SK-N-MC (cell line): ENCODE results near the gene NADK.
"Not testable (repeated sequence)": the region's sequence is repeated elsewhere in the genome, so short reads cannot be mapped to it uniquely, and the experiment has no call there.

Experiments used
- DNase-seq: peaks from one replicate; pipeline ENCODE4 v3.0.0-alpha.2; 2011; ENCODE audit warnings: low read depth, low spot score
- H3K27ac ChIP-seq: fragments of 200-600 bp; sonication (generic); 2 replicates; pipeline ENCODE4 v1.5.1; 2016; ENCODE audit warnings: mixed run types
- H3K36me3 ChIP-seq: fragments of 200-600 bp; sonication (generic); 2 replicates; pipeline ENCODE4 v1.6.1; 2017; ENCODE audit warnings: antibody characterized with exemption, low read length, mixed read lengths; ENCODE audit not compliant: insufficient read depth
- H3K4me3 ChIP-seq: fragments of 200-600 bp; sonication (generic); 2 replicates; pipeline ENCODE4 v1.5.1; 2016
- H3K9ac ChIP-seq: fragments of 200-600 bp; sonication (generic); 2 replicates; pipeline ENCODE4 v1.8.0; 2017; ENCODE audit warnings: mixed run types, mixed read lengths; ENCODE audit not compliant: insufficient read length
- H3K9me3 ChIP-seq: fragments of 200-600 bp; sonication (generic); 2 replicates; pipeline ENCODE4 v1.6.1; 2017; ENCODE audit warnings: low read depth, mild to moderate bottlenecking, antibody characterized with exemption, low read length, moderate library complexity, mixed read lengths
- EZH2 ChIP-seq: fragments of 200-600 bp; sonication (generic); IDR thresholded peaks from one replicate; pipeline ENCODE4 v1.6.1; 2017; ENCODE audit warnings: antibody characterized with exemption
- FOXP2 ChIP-seq: optimal IDR thresholded peaks from 2 replicates; pipeline ENCODE3; 2011; ENCODE audit warnings: mild to moderate bottlenecking, moderate library complexity; ENCODE audit not compliant: insufficient read depth; ENCODE audit errors: extremely low read length, control extremely low read depth
- POLR2AphosphoS5 ChIP-seq: IDR thresholded peaks from 2 replicates; pipeline ENCODE4 v1.6.1; 2012; ENCODE audit warnings: mild to moderate bottlenecking, low read depth, low read length, borderline replicate concordance

Gene NADK

GRCh38 chr1:1728308-1729005 is 49.8 kb downstream of the NADK start:
- H3K9me3 ChIP-seq = not testable (repeated sequence)
- Histone ChIP-seq H3K9ac (peak overlapping the region; percentile 7), H3K4me3 (peak overlapping the region; percentile 39), H3K36me3 (peaks cover 10% of the 10 kb centered on the region; the same call in 1 of the 2 replicates), H3K27ac (peak overlapping the region; percentile 85)
- DNase-seq = peak; percentile 65

- H3K27ac ChIP-seq, DNase-seq, H3K36me3 ChIP-seq, H3K4me3 ChIP-seq, H3K9me3 ChIP-seq, H3K9ac ChIP-seq: not testable (repeated sequence)
Measured at GRCh38 chr1:1727131-1727651, 51.1 kb downstream of the NADK start.

DNA sequence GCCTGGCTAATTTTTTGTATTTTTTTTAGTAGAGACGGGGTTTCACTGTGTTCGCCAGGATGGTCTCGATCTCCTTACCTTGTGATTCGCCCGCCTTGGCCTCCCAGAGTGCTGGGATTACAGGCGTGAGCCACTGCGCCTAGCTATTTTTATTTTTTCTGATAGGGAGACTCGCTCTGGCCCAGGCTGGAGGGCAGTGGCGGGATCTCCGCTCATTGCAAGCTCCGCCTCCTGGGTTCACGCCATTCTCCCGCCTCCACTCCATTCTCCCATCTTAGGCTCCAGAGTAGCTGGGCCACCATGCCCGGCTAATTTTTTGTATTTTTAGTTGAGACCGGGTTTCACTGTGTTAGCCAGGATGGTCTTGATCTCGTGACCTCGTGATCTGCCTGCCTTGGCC is 52.2 kb downstream of the NADK start:
- not testable (repeated sequence) for H3K9me3 ChIP-seq, H3K4me3 ChIP-seq, H3K36me3 ChIP-seq, H3K27ac ChIP-seq, DNase-seq, H3K9ac ChIP-seq

- TF ChIP-seq POLR2AphosphoS5 = peak; percentile 57
- H3K9me3 ChIP-seq = not testable (repeated sequence)
- Histone ChIP-seq H3K4me3 (peak within 1 kb of the TSS; percentile 82), H3K27ac (peak within 1 kb of the TSS; percentile 85), H3K36me3 (peaks cover 14% of the 10 kb centered on the region; the same call in 1 of the 2 replicates), H3K9ac (peak within 1 kb of the TSS; percentile 81)
- peak; percentile 100 for DNase-seq
Measured at GRCh38 chr1:1724035-1724864, 54.0 kb downstream of the NADK start, which contains the start of gene CDK11A. CDK11A (minus strand) TSS chr1:1724357; CDS start chr1:1722818, 1,539 bp downstream.

GRCh38 chr1:1721201-1721600 is 57.1 kb downstream of the NADK start:
- Histone ChIP-seq H3K9ac (no peak overlapping the region), H3K36me3 (peaks cover 21% of the 10 kb centered on the region; the same call in 1 of the 2 replicates), H3K27ac (no peak overlapping the region), H3K9me3 (no peaks in the 10 kb centered on the region), H3K4me3 (no peak overlapping the region)
- DNase-seq = no peak
- TF ChIP-seq EZH2 (no peak), FOXP2 (no peak), POLR2AphosphoS5 (no peak)

- peaks cover 15% of the 10 kb centered on the region; the same call in 1 of the 2 replicates for H3K36me3 ChIP-seq
- not testable (repeated sequence) for H3K9ac ChIP-seq, DNase-seq, H3K4me3 ChIP-seq, H3K27ac ChIP-seq, H3K9me3 ChIP-seq
Measured at GRCh38 chr1:1715109-1715883, 63.0 kb downstream of the NADK start.

DNA sequence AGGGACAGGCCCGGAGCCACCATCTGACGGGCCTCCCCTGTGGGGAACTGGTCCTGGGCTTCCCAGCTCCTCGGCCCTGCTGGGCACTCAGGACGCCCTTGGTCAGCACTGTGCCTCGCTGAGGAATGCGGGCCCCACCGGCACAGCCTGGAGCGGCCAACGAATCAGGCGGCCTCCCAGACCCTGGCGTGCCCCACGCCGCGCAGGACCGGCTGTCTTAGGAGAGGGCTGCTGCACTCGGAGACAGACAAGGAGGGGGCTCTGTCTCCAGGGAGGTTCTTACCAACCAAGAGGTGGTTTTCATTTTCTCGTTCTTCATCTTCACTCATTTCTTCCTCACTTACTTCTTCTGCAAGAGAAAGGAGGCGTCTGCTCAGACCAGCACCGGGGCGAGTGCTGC is 70.4 kb downstream of the NADK start:
- H3K27ac ChIP-seq, H3K9me3 ChIP-seq, DNase-seq, H3K4me3 ChIP-seq, H3K36me3 ChIP-seq, H3K9ac ChIP-seq: not testable (repeated sequence)

DNA sequence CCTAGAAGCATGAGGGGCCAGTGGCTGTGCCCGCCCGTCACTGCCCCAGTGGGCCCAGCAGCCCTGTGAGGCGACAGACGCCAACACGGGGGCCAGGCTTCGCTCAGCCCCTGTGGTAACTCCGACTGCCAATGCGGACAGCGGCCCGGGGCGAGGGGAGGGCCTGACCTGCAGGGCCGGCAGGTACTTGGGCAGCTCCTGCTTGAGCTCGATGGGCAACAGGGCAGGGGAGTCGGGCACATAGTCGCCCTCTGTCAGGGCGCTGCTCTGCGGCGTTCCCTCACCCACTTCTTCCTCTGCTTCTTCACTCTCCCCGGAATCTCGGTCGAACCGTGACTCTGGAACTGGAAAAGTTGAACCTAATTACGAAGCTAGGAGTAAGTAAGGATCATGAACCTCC is 71.0 kb downstream of the NADK start:
- H3K4me3 ChIP-seq, H3K36me3 ChIP-seq, H3K9me3 ChIP-seq, H3K9ac ChIP-seq, DNase-seq, H3K27ac ChIP-seq: not testable (repeated sequence)

GRCh38 chr1:1705623-1706022 is 72.6 kb downstream of the NADK start:
- not testable (repeated sequence) for H3K4me3 ChIP-seq, H3K9me3 ChIP-seq, H3K9ac ChIP-seq, H3K27ac ChIP-seq, DNase-seq, H3K36me3 ChIP-seq

GRCh38 chr1:1704284-1704957 is 73.8 kb downstream of the NADK start:
- not testable (repeated sequence) for H3K36me3 ChIP-seq, H3K9me3 ChIP-seq, DNase-seq, H3K27ac ChIP-seq, H3K9ac ChIP-seq, H3K4me3 ChIP-seq
